Lung (tissue), 12 donors: ENCODE measurements around the gene RPS6KL1. TPM values are rescaled to one million over a fixed set of nuclear protein-coding genes. Genes with fewer than 3 reads are reported as not detected.

ENCODE experiments used
- ATAC-seq: fragments of 200-7000 bp; cut with Tn5 transposase; one replicate; pipeline ENCODE4 v1.9.1; 2020; ENCODE audit warnings: moderate number of reproducible peaks; ENCODE audit not compliant: insufficient read depth, low FRiP score
- DNase-seq, 3 donors: peaks; one replicate each; pipeline ENCODE4 v3.0.0-alpha.2; 2013 to 2017
- H3K27ac ChIP-seq, 2 donors: one replicate each; pipeline ENCODE4 v1.5.1; 2013; ENCODE audit warnings: mild to moderate bottlenecking in 2 of 2, moderate library complexity in 2 of 2, control low read depth in 1 of 2, inconsistent platforms in 1 of 2, low read depth in 1 of 2, low read length in 1 of 2
- H3K27me3 ChIP-seq, 3 donors: one replicate each; pipeline ENCODE4 v1.5.1; 2013; ENCODE audit warnings: low read length in 2 of 3; ENCODE audit not compliant: control insufficient read depth in 3 of 3, insufficient read depth in 3 of 3
- H3K36me3 ChIP-seq, 4 donors: one replicate each; pipeline ENCODE4 v1.5.1; 2013; ENCODE audit warnings: low read length in 4 of 4, mild to moderate bottlenecking in 1 of 4, moderate library complexity in 1 of 4; ENCODE audit not compliant: control insufficient read depth in 4 of 4, insufficient read depth in 4 of 4
- H3K4me1 ChIP-seq, 5 donors: one replicate each; pipeline ENCODE4 v1.5.1; 2013; ENCODE audit warnings: low read length in 5 of 5, mild to moderate bottlenecking in 2 of 5, moderate library complexity in 1 of 5; ENCODE audit not compliant: control insufficient read depth in 5 of 5, insufficient read depth in 5 of 5
- H3K4me3 ChIP-seq: one replicate; pipeline ENCODE4 v1.5.1; 2013; ENCODE audit warnings: mild to moderate bottlenecking, control low read depth, moderate library complexity
- H3K9ac ChIP-seq, 2 donors: one replicate each; pipeline ENCODE4 v1.5.1; 2013; ENCODE audit warnings: low read length in 2 of 2, control low read depth in 1 of 2; ENCODE audit not compliant: insufficient read depth in 1 of 2
- H3K9me3 ChIP-seq, 4 donors: one replicate each; pipeline ENCODE4 v1.5.1; 2013; ENCODE audit warnings: low read length in 3 of 4, mild to moderate bottlenecking in 1 of 4, moderate library complexity in 1 of 4; ENCODE audit not compliant: control insufficient read depth in 4 of 4, insufficient read depth in 3 of 4
- WGBS, 2 donors: extraction: QIAGEN DNeasy Blood & Tissue Kit; methylation state at CpG; one replicate each; pipeline ENCODE4 v1.1.7; 2013; 5-methylcytosine and 5-hydroxymethylcytosine counted together
- polyA plus RNA-seq, 2 donors: library from polyadenylated mRNA; stranded (reverse); fragments of 200-250 nt; gene quantifications; one replicate each; pipeline ENCODE4 v1.2.1, GENCODE V29; 2013
- total RNA-seq, 2 donors: library from RNA; depleted of rRNA in 1 of 2; stranded (reverse); fragments of >200 nt in 1 of 2; gene quantifications; one replicate each; pipeline ENCODE4 v1.2.1, GENCODE V29; 2014 to 2021
- TF ChIP-seq, protein P1 (sequence below): IDR thresholded peaks from 2 replicates; pipeline ENCODE4 v1.5.1; 2012; ENCODE audit warnings: mild to moderate bottlenecking; ENCODE audit errors: control extremely low read depth, extremely low read depth
- donor health status: control.
- donor health status: control.
- donor health status: Bipolar disorder and iron deficiency.
- donor health status: healthy.
- donor health status: DM: yes; HTN: yes; CAD: no.

The RPS6KL1 gene
- total and polyA plus RNA-seq, 4 donors = 2.2 to 13.0 (median 4.3) TPM

DNA sequence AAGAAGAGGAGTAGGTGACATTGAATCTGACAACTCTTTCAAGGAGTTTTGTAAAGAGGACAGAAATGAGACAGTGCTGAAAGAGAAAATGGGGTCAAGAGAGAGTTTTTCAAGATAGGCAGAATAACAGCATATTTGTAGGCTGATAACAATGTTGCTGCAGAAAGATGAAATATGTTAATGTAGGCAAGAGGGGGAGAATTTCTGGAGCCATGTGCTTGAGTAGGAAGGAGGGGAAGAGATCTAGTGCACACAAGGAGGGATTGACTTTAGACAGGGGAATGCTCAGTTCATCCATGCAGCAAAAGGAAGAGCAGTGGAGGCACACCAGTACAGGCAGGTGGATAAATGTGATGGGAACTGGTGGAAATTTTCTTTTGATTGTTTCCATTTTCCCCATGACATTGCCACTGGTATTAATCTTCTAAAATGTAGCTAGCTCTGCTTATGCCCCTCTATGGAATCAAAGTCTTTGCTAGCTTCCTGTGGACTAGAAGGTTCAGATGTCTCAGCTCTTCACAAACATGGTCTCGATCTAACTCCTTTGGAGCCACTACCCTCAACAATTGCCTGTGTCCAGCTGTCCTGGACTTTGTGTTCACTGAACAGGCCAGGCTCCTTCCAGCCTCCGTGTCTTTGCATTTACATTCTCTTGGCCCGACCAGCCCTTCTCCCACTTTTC, 56.2 kb downstream of the RPS6KL1 start:
- 75 to 82% methylated on average over 3 of the region's 3 CpGs for WGBS, 2 donors
- ATAC-seq = no peak
- no peak overlapping the region for H3K4me3 ChIP-seq
- no peaks in the 10 kb centered on the region for H3K9me3 ChIP-seq
- TF ChIP-seq, protein P1, sequence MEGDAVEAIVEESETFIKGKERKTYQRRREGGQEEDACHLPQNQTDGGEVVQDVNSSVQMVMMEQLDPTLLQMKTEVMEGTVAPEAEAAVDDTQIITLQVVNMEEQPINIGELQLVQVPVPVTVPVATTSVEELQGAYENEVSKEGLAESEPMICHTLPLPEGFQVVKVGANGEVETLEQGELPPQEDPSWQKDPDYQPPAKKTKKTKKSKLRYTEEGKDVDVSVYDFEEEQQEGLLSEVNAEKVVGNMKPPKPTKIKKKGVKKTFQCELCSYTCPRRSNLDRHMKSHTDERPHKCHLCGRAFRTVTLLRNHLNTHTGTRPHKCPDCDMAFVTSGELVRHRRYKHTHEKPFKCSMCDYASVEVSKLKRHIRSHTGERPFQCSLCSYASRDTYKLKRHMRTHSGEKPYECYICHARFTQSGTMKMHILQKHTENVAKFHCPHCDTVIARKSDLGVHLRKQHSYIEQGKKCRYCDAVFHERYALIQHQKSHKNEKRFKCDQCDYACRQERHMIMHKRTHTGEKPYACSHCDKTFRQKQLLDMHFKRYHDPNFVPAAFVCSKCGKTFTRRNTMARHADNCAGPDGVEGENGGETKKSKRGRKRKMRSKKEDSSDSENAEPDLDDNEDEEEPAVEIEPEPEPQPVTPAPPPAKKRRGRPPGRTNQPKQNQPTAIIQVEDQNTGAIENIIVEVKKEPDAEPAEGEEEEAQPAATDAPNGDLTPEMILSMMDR = no peak
- no peak overlapping the region for H3K9ac ChIP-seq
- H3K27ac ChIP-seq = no peak overlapping the region
- H3K36me3 ChIP-seq = no peaks in the 10 kb centered on the region
- H3K27me3 ChIP-seq = no peaks in the 10 kb centered on the region
- no peak for DNase-seq
- H3K4me1 ChIP-seq = peaks cover 0 to 1% (median 0%) of the 10 kb centered on the region in 5 donors

GRCh38 chr14:74865156-74865555, 57.9 kb downstream of the RPS6KL1 start:
- H3K4me3 ChIP-seq = no peak overlapping the region
- H3K27me3 ChIP-seq = no peaks in the 10 kb centered on the region
- no peaks in the 10 kb centered on the region for H3K36me3 ChIP-seq
- no peaks in the 10 kb centered on the region for H3K9me3 ChIP-seq
- TF ChIP-seq, protein P1 = no peak
- no peak for ATAC-seq
- no peak overlapping the region for H3K27ac ChIP-seq
- no peak for DNase-seq
- peaks cover 0 to 1% (median 0%) of the 10 kb centered on the region in 5 donors for H3K4me1 ChIP-seq
- no peak overlapping the region for H3K9ac ChIP-seq
- WGBS, 2 donors = 95 to 96% methylated on average over 5 of the region's 5 CpGs

DNA sequence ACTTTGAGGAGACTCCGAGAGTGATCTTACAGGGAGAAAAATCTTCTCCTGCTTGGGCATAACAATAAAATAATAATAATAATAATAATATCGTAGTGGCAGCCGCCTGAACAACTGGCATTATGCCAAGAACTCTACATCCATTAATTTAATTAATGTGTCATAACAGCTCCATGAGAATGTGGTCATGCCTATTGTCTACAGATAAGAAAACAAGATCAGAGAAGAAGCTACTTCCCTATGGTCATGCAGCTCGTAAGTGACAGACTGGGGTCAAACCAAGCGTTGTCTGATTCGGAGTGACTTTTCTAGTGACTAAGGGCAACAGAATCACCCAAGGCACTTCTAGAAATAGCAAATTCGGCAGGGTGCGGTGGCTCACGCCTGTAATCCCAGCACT, 58.9 kb downstream of the RPS6KL1 start:
- Histone ChIP-seq H3K27me3 (no peaks in the 10 kb centered on the region), H3K4me1 (peaks cover 0 to 1% (median 0%) of the 10 kb centered on the region in 5 donors), H3K36me3 (no peaks in the 10 kb centered on the region), H3K4me3 (no peak overlapping the region), H3K9ac (no peak overlapping the region), H3K27ac (no peak overlapping the region), H3K9me3 (no peaks in the 10 kb centered on the region)
- no peak for ATAC-seq
- DNase-seq = no peak
- 67 to 79% methylated on average over 9 of the region's 9 CpGs for WGBS, 2 donors
- TF ChIP-seq, protein P1 = no peak

- DNase-seq = no peak
These were observed 59.8 kb downstream of the RPS6KL1 start for GRCh38 chr14:74863274-74863673.

More at GRCh38 chr14:74863274-74863673, 59.8 kb downstream of the RPS6KL1 start:
- TF ChIP-seq, protein P1 = no peak
- Histone ChIP-seq H3K9me3 (no peaks in the 10 kb centered on the region), H3K4me3 (no peak overlapping the region), H3K27ac (no peak overlapping the region), H3K36me3 (no peaks in the 10 kb centered on the region), H3K9ac (no peak overlapping the region), H3K4me1 (peaks cover 0 to 1% (median 0%) of the 10 kb centered on the region in 5 donors), H3K27me3 (no peaks in the 10 kb centered on the region)
- ATAC-seq = no peak
- 38 to 66% methylated on average over 9 of the region's 9 CpGs for WGBS, 2 donors
